ENCODE data around the gene THEM4.

GRCh38 chr1:151905070-151905442 is 4.3 kb downstream of the THEM4 start:
- TF ChIP-seq POLR2A (IDR thresholded peaks at IDR 0.05) (no peak), POLR2AphosphoS5 (IDR thresholded peaks at IDR 0.05) (no peak), EP300 (IDR thresholded peaks at IDR 0.05) (no peak)
- TF ChIP-seq, protein P1, sequence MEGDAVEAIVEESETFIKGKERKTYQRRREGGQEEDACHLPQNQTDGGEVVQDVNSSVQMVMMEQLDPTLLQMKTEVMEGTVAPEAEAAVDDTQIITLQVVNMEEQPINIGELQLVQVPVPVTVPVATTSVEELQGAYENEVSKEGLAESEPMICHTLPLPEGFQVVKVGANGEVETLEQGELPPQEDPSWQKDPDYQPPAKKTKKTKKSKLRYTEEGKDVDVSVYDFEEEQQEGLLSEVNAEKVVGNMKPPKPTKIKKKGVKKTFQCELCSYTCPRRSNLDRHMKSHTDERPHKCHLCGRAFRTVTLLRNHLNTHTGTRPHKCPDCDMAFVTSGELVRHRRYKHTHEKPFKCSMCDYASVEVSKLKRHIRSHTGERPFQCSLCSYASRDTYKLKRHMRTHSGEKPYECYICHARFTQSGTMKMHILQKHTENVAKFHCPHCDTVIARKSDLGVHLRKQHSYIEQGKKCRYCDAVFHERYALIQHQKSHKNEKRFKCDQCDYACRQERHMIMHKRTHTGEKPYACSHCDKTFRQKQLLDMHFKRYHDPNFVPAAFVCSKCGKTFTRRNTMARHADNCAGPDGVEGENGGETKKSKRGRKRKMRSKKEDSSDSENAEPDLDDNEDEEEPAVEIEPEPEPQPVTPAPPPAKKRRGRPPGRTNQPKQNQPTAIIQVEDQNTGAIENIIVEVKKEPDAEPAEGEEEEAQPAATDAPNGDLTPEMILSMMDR (IDR thresholded peaks at IDR 0.05): no peak
